ENCODE data around the gene CLIP1. TPM values are rescaled to one million over a fixed set of nuclear protein-coding genes. Genes with fewer than 3 reads are reported as not detected.

CLIP1 gene
- total RNA-seq: 50.0 and 65.1 TPM in 2 replicates

DNA sequence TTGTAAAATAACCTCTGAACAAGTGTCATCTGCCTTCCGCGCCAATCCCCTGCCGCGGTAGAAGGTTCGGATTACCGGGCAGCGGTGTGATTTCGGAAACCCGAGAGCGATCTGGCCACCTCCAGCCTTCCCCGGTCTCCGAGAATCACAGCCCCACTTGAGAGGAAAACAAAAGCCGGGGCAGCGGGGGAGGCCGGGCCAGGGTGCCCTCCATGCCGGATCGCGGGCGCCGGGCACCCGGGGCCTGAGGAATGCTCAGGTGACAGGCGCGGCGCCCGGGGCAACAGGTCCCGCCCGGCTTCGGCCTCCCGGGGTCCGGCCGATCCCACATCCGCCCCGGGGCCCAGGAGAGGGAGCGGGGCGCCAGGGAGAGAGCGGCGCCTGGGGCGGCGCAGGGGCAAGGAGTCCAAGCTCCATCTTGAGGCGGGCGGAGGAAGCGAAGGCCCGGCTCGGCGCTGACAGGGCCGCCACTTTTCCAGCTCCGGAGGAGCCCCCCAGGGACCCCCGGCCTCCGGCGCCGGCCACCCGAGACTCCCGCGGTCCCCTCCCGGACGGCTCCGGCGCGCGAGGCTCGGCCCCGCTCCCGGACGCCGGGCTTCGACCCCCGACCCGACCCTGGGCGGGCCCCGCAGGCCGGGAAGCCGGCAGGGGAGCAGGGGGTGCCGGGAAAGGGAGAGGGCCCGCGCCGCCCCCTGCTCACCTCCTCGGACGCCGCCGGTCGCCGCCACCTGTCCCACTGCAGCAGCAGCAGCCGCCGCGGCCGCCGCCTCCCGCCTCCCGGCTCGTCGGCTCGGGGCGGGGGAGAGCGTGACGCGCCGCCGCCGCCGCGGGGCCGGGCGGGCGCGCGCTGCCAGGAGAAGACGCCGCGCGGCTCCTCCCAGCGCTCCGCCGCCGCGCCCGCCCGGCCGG, at the start of gene CLIP1:
Gene CLIP1 (minus strand): TSS at position 849 of the 909 bp plus-strand sequence. CDS start 42,217 bp downstream, outside the sequence.

GRCh38 chr12:122266230-122266901, 156.1 kb downstream of the CLIP1 start, which contains the start of gene VPS33A:
TSS of gene VPS33A (minus strand) at chr12:122266494. CDS start at chr12:122266408, 86 bp downstream.

DNA sequence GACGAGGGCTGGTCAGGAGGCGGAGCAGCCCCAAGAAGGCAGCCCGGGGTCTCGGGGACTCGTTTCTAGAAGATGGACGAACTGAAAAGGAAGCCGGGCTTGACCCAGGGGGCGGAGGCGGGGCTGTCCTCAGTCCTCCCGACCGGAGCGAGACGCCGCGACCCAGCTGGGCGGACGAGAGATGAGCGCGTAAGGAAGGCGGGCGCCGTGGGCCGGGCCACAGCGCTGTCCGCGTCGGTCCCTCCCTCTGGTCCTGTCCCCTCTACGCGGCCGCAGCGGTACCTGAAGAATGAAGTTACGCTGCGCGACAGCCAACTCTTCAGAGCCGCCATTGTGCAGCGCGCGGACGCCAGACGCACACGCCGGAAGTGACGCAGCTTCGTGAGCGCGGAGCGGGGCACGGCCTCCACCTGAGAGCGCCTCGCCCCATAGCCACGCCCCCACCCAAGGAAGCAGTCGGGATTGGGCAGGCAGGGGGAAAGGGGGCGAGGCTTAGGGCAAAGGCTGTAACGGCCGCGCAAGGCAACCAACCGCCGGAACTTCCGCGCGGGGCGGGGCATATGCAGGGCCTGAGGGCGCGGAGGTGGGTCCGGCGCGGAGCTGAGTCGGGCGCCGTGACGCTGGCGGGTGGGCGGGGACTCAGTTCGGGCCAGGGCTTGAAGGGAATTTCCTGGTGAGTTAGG, 196.6 kb downstream of the CLIP1 start, which contains the start of gene DIABLO:
Gene DIABLO (minus strand): TSS at position 370 of the 683 bp plus-strand sequence. CDS start 38 bp downstream, at position 332.

Other genes with a start within 250 kb of the CLIP1 start
- not detected in 2 replicates for gene IL31, start 248.4 kb downstream of the CLIP1 start, total RNA-seq
- 0.38 and 1.7 TPM in 2 replicates for gene LRRC43, start 239.5 kb downstream of the CLIP1 start, total RNA-seq
- gene B3GNT4, start 219.0 kb downstream of the CLIP1 start, total RNA-seq: under 0.01 and 0.77 TPM in 2 replicates
- 92.7 and 96.2 TPM in 2 replicates for gene DIABLO, start 196.6 kb downstream of the CLIP1 start, total RNA-seq
- 18.0 and 22.6 TPM in 2 replicates for gene VPS33A, start 156.2 kb downstream of the CLIP1 start, total RNA-seq
- 12.3 and 12.7 TPM in 2 replicates for gene ZCCHC8, start 78.3 kb upstream of the CLIP1 start, total RNA-seq
- 35.0 and 40.3 TPM in 2 replicates for gene RSRC2, start 104.3 kb upstream of the CLIP1 start, total RNA-seq
- 14.4 and 37.8 TPM in 2 replicates for gene KNTC1, start 104.6 kb upstream of the CLIP1 start, total RNA-seq